ENCODE results near the gene CD1D.
"Not testable (repeated sequence)": the region's sequence is repeated elsewhere in the genome, so short reads cannot be mapped to it uniquely, and the experiment has no call there.

The CD1D gene

GRCh38 chr1:158176849-158177699 is 3.6 kb upstream of the CD1D start:
- not testable (repeated sequence) for DNase-seq

GRCh38 chr1:158177700-158178450 is 2.8 kb upstream of the CD1D start:
- peak in 10 of 14 donors; percentile 16 to 77 (median 48) for DNase-seq

- no peak for DNase-seq
These were observed 1.2 kb upstream of the CD1D start for GRCh38 chr1:158179301-158180041.

- no peak for DNase-seq
These were observed 855 bp downstream of the CD1D start for GRCh38 chr1:158181577-158181922.

- DNase-seq = no peak
These were observed 5.1 kb downstream of the CD1D start for GRCh38 chr1:158185770-158186169.

- DNase-seq = no peak
These were observed 5.5 kb downstream of the CD1D start for GRCh38 chr1:158186180-158186579.

- DNase-seq = no peak
These were observed 7.9 kb downstream of the CD1D start for GRCh38 chr1:158188611-158189010.

GRCh38 chr1:158189624-158190023 is 8.9 kb downstream of the CD1D start:
- DNase-seq = no peak

- DNase-seq = no peak
These were observed 10.6 kb downstream of the CD1D start for GRCh38 chr1:158191299-158191698.

- DNase-seq = no peak
These were observed 15.8 kb downstream of the CD1D start for GRCh38 chr1:158196461-158196860.

GRCh38 chr1:158199849-158200248 is 19.2 kb downstream of the CD1D start:
- DNase-seq = no peak

- no peak for DNase-seq
These were observed 19.8 kb downstream of the CD1D start for GRCh38 chr1:158200527-158200926.

GRCh38 chr1:158203693-158204457 is 23.2 kb downstream of the CD1D start:
- DNase-seq = no peak

- no peak for DNase-seq
These were observed 23.7 kb downstream of the CD1D start for GRCh38 chr1:158204458-158204827.

- DNase-seq = no peak
These were observed 28.0 kb downstream of the CD1D start for GRCh38 chr1:158208586-158209116.

GRCh38 chr1:158212320-158212719 is 31.6 kb downstream of the CD1D start:
- no peak for DNase-seq

- DNase-seq = not testable (repeated sequence)
These were observed 42.8 kb downstream of the CD1D start for GRCh38 chr1:158223445-158223844.

GRCh38 chr1:158227904-158228623 is 47.4 kb downstream of the CD1D start:
- no peak for DNase-seq
